Body of pancreas (tissue), 4 donors: Measurements from ENCODE around the gene BRK1.

Source experiments
- POLR2A ChIP-seq, 3 donors: fragments of 450-650 bp; IDR thresholded peaks; one replicate each; pipeline ENCODE4 v1.6.1; 2016; ENCODE audit warnings: antibody characterized with exemption in 3 of 3, mild to moderate bottlenecking in 2 of 3
- TF ChIP-seq, protein P1 (sequence below), 7 experiments: fragments of 450-650 bp in 4 of 7; fragments of 200-600 bp in 3 of 7; sonication (generic) in 3 of 7; IDR thresholded peaks; one replicate each; pipeline ENCODE4 v1.5.1; 2016 to 2019; ENCODE audit warnings: antibody characterized with exemption in 7 of 7

DNA sequence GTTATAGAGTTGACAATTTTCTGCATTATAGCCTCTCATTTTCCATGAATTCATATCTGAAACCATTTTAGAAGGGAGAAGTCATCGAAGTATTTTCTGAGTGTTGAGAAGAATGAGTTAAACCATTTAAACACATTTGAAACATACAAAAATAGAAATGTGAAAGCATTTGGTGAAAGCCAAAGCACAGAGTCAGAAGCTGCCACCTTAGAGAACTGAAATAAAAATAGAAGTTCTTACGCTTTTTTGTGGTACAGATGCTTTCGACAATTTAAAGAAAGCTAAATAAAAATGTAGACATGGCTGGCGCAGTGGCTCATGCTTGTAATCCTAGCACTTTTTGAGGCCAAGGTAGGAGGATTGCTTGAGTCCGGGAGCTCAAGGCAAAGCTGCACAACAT, 16.4 kb upstream of the BRK1 start:
- TF ChIP-seq, protein P1, sequence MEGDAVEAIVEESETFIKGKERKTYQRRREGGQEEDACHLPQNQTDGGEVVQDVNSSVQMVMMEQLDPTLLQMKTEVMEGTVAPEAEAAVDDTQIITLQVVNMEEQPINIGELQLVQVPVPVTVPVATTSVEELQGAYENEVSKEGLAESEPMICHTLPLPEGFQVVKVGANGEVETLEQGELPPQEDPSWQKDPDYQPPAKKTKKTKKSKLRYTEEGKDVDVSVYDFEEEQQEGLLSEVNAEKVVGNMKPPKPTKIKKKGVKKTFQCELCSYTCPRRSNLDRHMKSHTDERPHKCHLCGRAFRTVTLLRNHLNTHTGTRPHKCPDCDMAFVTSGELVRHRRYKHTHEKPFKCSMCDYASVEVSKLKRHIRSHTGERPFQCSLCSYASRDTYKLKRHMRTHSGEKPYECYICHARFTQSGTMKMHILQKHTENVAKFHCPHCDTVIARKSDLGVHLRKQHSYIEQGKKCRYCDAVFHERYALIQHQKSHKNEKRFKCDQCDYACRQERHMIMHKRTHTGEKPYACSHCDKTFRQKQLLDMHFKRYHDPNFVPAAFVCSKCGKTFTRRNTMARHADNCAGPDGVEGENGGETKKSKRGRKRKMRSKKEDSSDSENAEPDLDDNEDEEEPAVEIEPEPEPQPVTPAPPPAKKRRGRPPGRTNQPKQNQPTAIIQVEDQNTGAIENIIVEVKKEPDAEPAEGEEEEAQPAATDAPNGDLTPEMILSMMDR (IDR thresholded peaks at IDR 0.05) = no peak
- TF ChIP-seq POLR2A (IDR thresholded peaks at IDR 0.05) = no peak
